Tibial nerve (tissue), 3 donors: ENCODE data around the gene POMT2.

ENCODE experiments used
- POLR2A ChIP-seq, 2 donors: fragments of 450-650 bp; IDR thresholded peaks; one replicate each; pipeline ENCODE4 v1.6.1; 2017; ENCODE audit warnings: antibody characterized with exemption in 2 of 2, mild to moderate bottlenecking in 2 of 2, moderate library complexity in 2 of 2
- TF ChIP-seq, protein P1 (sequence below), 5 experiments: fragments of 200-600 bp in 3 of 5; fragments of 450-650 bp in 2 of 5; sonication (generic) in 3 of 5; IDR thresholded peaks; one replicate each; pipeline ENCODE4 v1.5.1; 2016 to 2019; ENCODE audit warnings: antibody characterized with exemption in 5 of 5, mild to moderate bottlenecking in 3 of 5, moderate library complexity in 2 of 5

DNA sequence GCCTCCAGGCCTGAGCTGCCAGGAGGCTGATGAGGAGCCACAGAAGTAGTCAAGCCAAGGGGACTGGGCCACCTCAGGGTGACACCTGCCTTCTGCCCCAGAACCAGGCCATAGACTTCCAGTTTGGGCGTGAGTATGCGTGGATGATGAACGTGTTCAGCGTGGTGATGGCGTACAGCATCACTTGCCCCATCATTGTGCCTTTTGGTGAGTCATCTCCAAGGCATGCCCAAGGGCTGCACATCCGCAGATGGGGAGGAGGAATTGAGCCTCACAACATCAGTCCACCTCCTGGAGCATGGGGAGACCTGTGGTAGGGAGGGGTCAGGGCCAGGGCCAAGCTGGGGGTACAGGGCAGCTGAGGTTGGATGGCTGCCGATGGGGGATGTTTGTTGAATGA is 72.0 kb downstream of the POMT2 start:
- TF ChIP-seq, protein P1, sequence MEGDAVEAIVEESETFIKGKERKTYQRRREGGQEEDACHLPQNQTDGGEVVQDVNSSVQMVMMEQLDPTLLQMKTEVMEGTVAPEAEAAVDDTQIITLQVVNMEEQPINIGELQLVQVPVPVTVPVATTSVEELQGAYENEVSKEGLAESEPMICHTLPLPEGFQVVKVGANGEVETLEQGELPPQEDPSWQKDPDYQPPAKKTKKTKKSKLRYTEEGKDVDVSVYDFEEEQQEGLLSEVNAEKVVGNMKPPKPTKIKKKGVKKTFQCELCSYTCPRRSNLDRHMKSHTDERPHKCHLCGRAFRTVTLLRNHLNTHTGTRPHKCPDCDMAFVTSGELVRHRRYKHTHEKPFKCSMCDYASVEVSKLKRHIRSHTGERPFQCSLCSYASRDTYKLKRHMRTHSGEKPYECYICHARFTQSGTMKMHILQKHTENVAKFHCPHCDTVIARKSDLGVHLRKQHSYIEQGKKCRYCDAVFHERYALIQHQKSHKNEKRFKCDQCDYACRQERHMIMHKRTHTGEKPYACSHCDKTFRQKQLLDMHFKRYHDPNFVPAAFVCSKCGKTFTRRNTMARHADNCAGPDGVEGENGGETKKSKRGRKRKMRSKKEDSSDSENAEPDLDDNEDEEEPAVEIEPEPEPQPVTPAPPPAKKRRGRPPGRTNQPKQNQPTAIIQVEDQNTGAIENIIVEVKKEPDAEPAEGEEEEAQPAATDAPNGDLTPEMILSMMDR (IDR thresholded peaks at IDR 0.05): no peak
- no peak for TF ChIP-seq POLR2A (IDR thresholded peaks at IDR 0.05)
